GM12878 (cell line): Measurements from ENCODE around the gene SYTL1. TPM values are rescaled to one million over a fixed set of nuclear protein-coding genes. Genes with fewer than 3 reads are reported as not detected.

Experiments used
- ATAC-seq: fragments of 200-7000 bp; cut with Tn5 transposase; 3 replicates; pipeline ENCODE4 v1.9.1; 2020; ENCODE audit warnings: mild to moderate bottlenecking, moderate library complexity
- BruUV-seq: library from RNA; stranded (reverse); fragments of 400-500 nt; replicated peaks from 2 replicates; lab custom pipeline; 2021; lab: Mats Ljungman, UMichigan
- CTCF ChIA-PET: fragments of 300-600 bp; sonication (Branson Sonifier 250); formaldehyde crosslinking; extraction: SDS; loops from one replicate; lab custom pipeline; 2021; ENCODE audit warnings: inconsistent platforms; lab: Yijun Ruan, JAX
- POLR2A ChIA-PET: fragments of 350-600 bp; formaldehyde crosslinking; extraction: SDS; loops from one replicate; lab custom pipeline; 2021; ENCODE audit warnings: inconsistent platforms; lab: Charles Lee
- RAD21 ChIA-PET: fragments of 300-600 bp; sonication (Branson Sonifier 250); formaldehyde crosslinking; loops from one replicate; lab custom pipeline; 2023; ENCODE audit warnings: antibody characterized with exemption; ENCODE audit not compliant: unreplicated experiment; lab: Charles Lee
- SMC1A ChIA-PET: fragments of 300-600 bp; sonication (Branson Sonifier 250); formaldehyde crosslinking; loops from one replicate; lab custom pipeline; 2023; ENCODE audit not compliant: unreplicated experiment, uncharacterized antibody; lab: Charles Lee
- DNase-seq: peaks from one replicate; pipeline ENCODE4 v3.0.0-alpha.2; 2011; ENCODE audit warnings: low read depth, low spot score
- FAIRE-seq: peaks from 3 replicates; lab custom pipeline; 2011; peaks lifted over from hg19 to GRCh38; lab: Jason Lieb, UNC
- H2AFZ ChIP-seq: 2 replicates; pipeline ENCODE4 v1.6.0; 2011; ENCODE audit warnings: low read depth, low read length, control low read depth; ENCODE audit not compliant: control insufficient read depth
- H3K27ac ChIP-seq: 2 replicates; pipeline ENCODE4 v1.5.1; 2011; ENCODE audit warnings: control low read depth; ENCODE audit not compliant: control insufficient read depth, insufficient read depth
- H3K27me3 ChIP-seq, 2 experiments: replicated peaks in 1 of 2; 2 replicates each; pipeline versions ENCODE4 v1.6.0 to v1.6.1; 2011; ENCODE audit warnings: low read length in 1 of 2; ENCODE audit not compliant: control insufficient read depth in 2 of 2, insufficient read depth in 2 of 2
- H3K36me3 ChIP-seq, 2 experiments: 2 replicates each; pipeline ENCODE4 v1.5.1; 2011; ENCODE audit warnings: low read length in 1 of 2; ENCODE audit not compliant: control insufficient read depth in 2 of 2, insufficient read depth in 2 of 2
- H3K4me1 ChIP-seq: 2 replicates; pipeline ENCODE4 v1.6.1; 2011; ENCODE audit warnings: mild to moderate bottlenecking, low read length, moderate library complexity, mixed read lengths; ENCODE audit not compliant: control insufficient read depth, insufficient read depth
- H3K4me2 ChIP-seq: 2 replicates; pipeline ENCODE4 v1.6.0; 2011; ENCODE audit warnings: control low read depth; ENCODE audit not compliant: control insufficient read depth, insufficient read depth
- H3K4me3 ChIP-seq: fragments of 200-600 bp; sonication (generic); 2 replicates; pipeline ENCODE4 v1.5.1; 2016
- H3K79me2 ChIP-seq: 2 replicates; pipeline ENCODE4 v1.6.0; 2011; ENCODE audit warnings: low read length; ENCODE audit not compliant: control insufficient read depth, insufficient read depth
- H3K9ac ChIP-seq: 2 replicates; pipeline ENCODE4 v1.8.0; 2011; ENCODE audit warnings: low read length, control low read depth, mixed read lengths; ENCODE audit not compliant: control insufficient read depth, insufficient read depth
- H3K9me3 ChIP-seq: replicated peaks from 3 replicates; pipeline ENCODE4 v1.5.1; 2011; ENCODE audit warnings: mild to moderate bottlenecking, low read length; ENCODE audit not compliant: control insufficient read depth, insufficient read depth
- H4K20me1 ChIP-seq: 2 replicates; pipeline ENCODE4 v1.6.0; 2011; ENCODE audit not compliant: control insufficient read depth, insufficient read depth
- CHD4 ChIP-seq: fragments of 200-600 bp; sonication (generic); IDR thresholded peaks from 2 replicates; pipeline ENCODE4 v1.6.1; 2016; ENCODE audit warnings: mild to moderate bottlenecking
- CREM ChIP-seq: IDR thresholded peaks from 2 replicates; pipeline ENCODE4 v1.6.1; 2014; ENCODE audit warnings: antibody characterized with exemption, low read depth
- DPF2 ChIP-seq: fragments of 450-650 bp; IDR thresholded peaks from 2 replicates; pipeline ENCODE4 v1.6.1; 2017; ENCODE audit warnings: mild to moderate bottlenecking
- GABPA ChIP-seq: IDR thresholded peaks from 2 replicates; pipeline ENCODE4 v1.6.1; 2014; ENCODE audit warnings: antibody characterized with exemption, low read depth, mild to moderate bottlenecking, inconsistent platforms
- IRF5 ChIP-seq: fragments of 450-650 bp; IDR thresholded peaks from 2 replicates; pipeline ENCODE4 v1.6.1; 2017; ENCODE audit warnings: borderline replicate concordance
- LARP7 ChIP-seq: fragments of 450-650 bp; IDR thresholded peaks from 2 replicates; pipeline ENCODE4 v1.6.1; 2017; ENCODE audit warnings: mild to moderate bottlenecking
- MTA2 ChIP-seq: fragments of 450-650 bp; IDR thresholded peaks from 2 replicates; pipeline ENCODE4 v1.6.1; 2016; ENCODE audit warnings: low read depth, mild to moderate bottlenecking, moderate library complexity
- MXI1 ChIP-seq: fragments of 150-350 bp; IDR thresholded peaks from 2 replicates; pipeline ENCODE4 v1.6.1; 2011; ENCODE audit warnings: low read depth, mild to moderate bottlenecking, inconsistent platforms, low read length, improper control_type of control experiment
- NBN ChIP-seq: fragments of 450-650 bp; IDR thresholded peaks from 2 replicates; pipeline ENCODE4 v1.6.1; 2016
- POLR2A ChIP-seq: IDR thresholded peaks from 2 replicates; pipeline ENCODE4 v1.6.1; 2011; ENCODE audit warnings: low read depth, mild to moderate bottlenecking, low read length
- POLR2AphosphoS5 ChIP-seq: IDR thresholded peaks from 2 replicates; pipeline ENCODE4 v1.6.1; 2011; ENCODE audit warnings: mild to moderate bottlenecking, low read length, inconsistent platforms
- RCOR1 ChIP-seq: conservative IDR thresholded peaks from 2 replicates; pipeline ENCODE4 v1.6.1; 2012; ENCODE audit warnings: low read depth, low read length, improper control_type of control experiment
- RFX5 ChIP-seq: IDR thresholded peaks from 2 replicates; pipeline ENCODE4 v1.6.1; 2011; ENCODE audit warnings: low read depth, low read length, improper control_type of control experiment
- SMAD1 ChIP-seq: fragments of 450-650 bp; IDR thresholded peaks from 2 replicates; pipeline ENCODE4 v1.6.1; 2018; ENCODE audit warnings: mild to moderate bottlenecking, low read depth; ENCODE audit not compliant: partially characterized antibody
- SPI1 ChIP-seq: IDR thresholded peaks from 2 replicates; pipeline ENCODE4 v1.6.1; 2011; ENCODE audit warnings: low read depth, mild to moderate bottlenecking, low read length, moderate library complexity, borderline replicate concordance; ENCODE audit not compliant: insufficient read depth
- YY1 ChIP-seq: IDR thresholded peaks from 2 replicates; pipeline ENCODE4 v1.6.1; 2011; ENCODE audit warnings: low read depth, mild to moderate bottlenecking, low read length
- ZNF592 ChIP-seq: fragments of 450-650 bp; IDR thresholded peaks from 2 replicates; pipeline ENCODE4 v1.6.1; 2017; ENCODE audit warnings: mild to moderate bottlenecking, moderate library complexity
- ZNF622 ChIP-seq: fragments of 450-650 bp; IDR thresholded peaks from 2 replicates; pipeline ENCODE4 v1.6.1; 2017; ENCODE audit warnings: mild to moderate bottlenecking, inconsistent platforms
- ZSCAN29 ChIP-seq: fragments of 450-650 bp; IDR thresholded peaks from 2 replicates; pipeline ENCODE4 v1.6.1; 2017; ENCODE audit warnings: mild to moderate bottlenecking, moderate library complexity
- ZZZ3 ChIP-seq: IDR thresholded peaks from 2 replicates; pipeline ENCODE4 v1.6.1; 2011; ENCODE audit warnings: low read depth; ENCODE audit not compliant: control insufficient read depth, insufficient read length
- WGBS: methylation state at CpG from one replicate; pipeline ENCODE4 v1.1.6; 2016; ENCODE audit warnings: low lambda C conversion rate; ENCODE audit not compliant: insufficient replicate concordance, insufficient coverage; ENCODE audit errors: missing lambda C conversion rate; 5-methylcytosine and 5-hydroxymethylcytosine counted together
- in situ Hi-C: fragments of 300-500 bp; cut with MboI; formaldehyde crosslinking; loops from 9 replicates; pipeline ENCODE4 v1.14.3; 2018; ENCODE audit warnings: mixed read lengths
- intact Hi-C: fragments of 100-400 bp; cut with micrococcal nuclease; formaldehyde crosslinking; loops from one replicate; pipeline ENCODE4 v1.14.2; 2022; ENCODE audit not compliant: unreplicated experiment
- polyA plus RNA-seq, 11 experiments: library from polyadenylated mRNA; depleted of rRNA in 4 of 11; unstranded in 6 of 11; stranded (reverse) in 5 of 11; fragments of >200 nt; fragmentation: Nextera tagmentation in 4 of 11; fragmentation: Illumina TruSeq in 1 of 11; extraction: Ambion mirVana in 4 of 11; extraction: Trizol in 1 of 11; gene quantifications; 1 replicate in 1 of 11; 2 replicates in 10 of 11; pipeline versions ENCODE4 v1.2.1 to v1.2.3, GENCODE V29; 2011 to 2016; ENCODE audit warnings: inconsistent platforms in 2 of 11, missing spikeins in 2 of 11, low read depth in 1 of 11
- total RNA-seq, 4 experiments: library from RNA; depleted of rRNA in 3 of 4; stranded (reverse); fragments of >200 nt in 3 of 4; fragmentation: Illumina TruSeq in 1 of 4; extraction: Trizol in 1 of 4; gene quantifications; 2 replicates each; pipeline versions ENCODE4 v1.2.1 to v1.2.3, GENCODE V29; 2013 to 2021

The SYTL1 gene
- total and polyA plus RNA-seq, 10 of the 15 experiments (the other 5 are each of a cell fraction or from before 2014, with no cell fraction given), result 0.72 to 45.6 (median 14.8) TPM

GRCh38 chr1:27342778-27343638 is 1.2 kb downstream of the SYTL1 start:
- Histone ChIP-seq H4K20me1 (no peaks in the 10 kb centered on the region), H3K9ac (peak overlapping the region; percentile 79), H2AFZ (peak overlapping the region; percentile 74), H3K4me1 (peaks cover 33% of the 10 kb centered on the region), H3K9me3 (no peaks in the 10 kb centered on the region), H3K79me2 (peaks cover 5% of the 10 kb centered on the region), H3K27me3 (no peaks in the 10 kb centered on the region), H3K4me3 (peak overlapping the region; percentile 72), H3K4me2 (peak overlapping the region; percentile 70), H3K27ac (peak overlapping the region; percentile 73), H3K36me3 (no peaks in the 10 kb centered on the region)
- ATAC-seq, result peak; percentile 58
- WGBS, result under 1% methylated on average over 31 of the region's 31 CpGs
- no TSS peak for BruUV-seq
- SMC1A ChIA-PET, result interaction anchor here (1.0 to 1.5 kb wide), 4 partner anchors 22 to 214 kb away, joined by 3 to 6 read pairs (median 3); no protein-coding TSS in a partner anchor
- RAD21 ChIA-PET, result interaction anchor here (0.9 kb wide), 1 partner anchor 38 kb away, joined by 3 read pairs; no protein-coding TSS in a partner anchor
- no peak for DNase-seq
- in situ Hi-C loops (no loop called here), intact Hi-C loops (no loop called here)
- CTCF ChIA-PET, result interaction anchor here (0.7 to 3.5 kb wide), 10 partner anchors 10 to 214 kb away, joined by 3 to 23 read pairs (median 4); no protein-coding TSS in a partner anchor
- FAIRE-seq, result peak; percentile 75
- POLR2A ChIA-PET, result interaction anchor here (1.3 to 2.2 kb wide), 3 partner anchors 20 to 23 kb away, joined by 4 to 8 read pairs (median 6); no protein-coding TSS in a partner anchor
- TF ChIP-seq CREM (peak; percentile 46; the same call in 1 of the 2 replicates), MXI1 (no peak), ZNF622 (no peak), POLR2A (peak; percentile 50), ZNF592 (no peak), ZZZ3 (no peak), CHD4 (no peak), MTA2 (no peak; the same call in 1 of the 2 replicates), SPI1 (peak; percentile 55; the same call in 1 of the 2 replicates), NBN (0 out of 2 replicates have a peak, but pooled peaks have one; percentile 35), POLR2AphosphoS5 (no peak), IRF5 (no peak), LARP7 (0 out of 2 replicates have a peak, but pooled peaks have one; percentile 9), ZSCAN29 (no peak), YY1 (0 out of 2 replicates have a peak, but pooled peaks have one; percentile 21), DPF2 (0 out of 2 replicates have a peak, but pooled peaks have one; percentile 36), SMAD1 (no peak), RFX5 (no peak), GABPA (no peak), RCOR1 (no peak)
